Measurements from ENCODE around the gene MED23.
"Not testable (repeated sequence)": the region's sequence is repeated elsewhere in the genome, so short reads cannot be mapped to it uniquely, and the experiment has no call there.

Gene MED23

GRCh38 chr6:131581523-131581922 is 46.5 kb downstream of the MED23 start:
- DNase-seq = no peak

GRCh38 chr6:131575834-131576478 is 52.1 kb downstream of the MED23 start:
- no peak for DNase-seq

- DNase-seq = no peak
These were observed 53.4 kb downstream of the MED23 start for GRCh38 chr6:131574686-131575085.

- DNase-seq = no peak
These were observed 53.9 kb downstream of the MED23 start for GRCh38 chr6:131574133-131574532.

GRCh38 chr6:131572686-131573415 is 55.2 kb downstream of the MED23 start, which contains the start of gene ARG1:
Gene ARG1 (plus strand): TSS chr6:131573226. CDS start chr6:131573283, 57 bp downstream.
- no peak for DNase-seq

GRCh38 chr6:131568726-131569125 is 59.3 kb downstream of the MED23 start:
- DNase-seq = no peak

- no peak for DNase-seq
These were observed 63.0 kb downstream of the MED23 start for GRCh38 chr6:131565056-131565455.

- no peak for DNase-seq
These were observed 65.9 kb downstream of the MED23 start for GRCh38 chr6:131561925-131562707.

GRCh38 chr6:131558922-131559321 is 69.1 kb downstream of the MED23 start:
- DNase-seq = no peak

GRCh38 chr6:131555992-131556391 is 72.0 kb downstream of the MED23 start:
- DNase-seq = no peak

- DNase-seq = no peak
These were observed 75.5 kb downstream of the MED23 start for GRCh38 chr6:131552572-131552971.

- DNase-seq = no peak
These were observed 76.1 kb downstream of the MED23 start for GRCh38 chr6:131551902-131552301.

- no peak for DNase-seq
These were observed 78.2 kb downstream of the MED23 start for GRCh38 chr6:131549811-131550210.

- DNase-seq = no peak
These were observed 79.6 kb downstream of the MED23 start for GRCh38 chr6:131548441-131548840.

- DNase-seq = no peak
These were observed 80.6 kb downstream of the MED23 start for GRCh38 chr6:131547488-131547887.

- DNase-seq = no peak
These were observed 82.7 kb downstream of the MED23 start for GRCh38 chr6:131545317-131545716.

- DNase-seq = not testable (repeated sequence)
These were observed 89.4 kb downstream of the MED23 start for GRCh38 chr6:131538615-131539014.

- DNase-seq = no peak
These were observed 95.4 kb downstream of the MED23 start for GRCh38 chr6:131532580-131533039.

GRCh38 chr6:131531681-131532080 is 96.4 kb downstream of the MED23 start:
- DNase-seq = not testable (repeated sequence)

GRCh38 chr6:131530936-131531335 is 97.1 kb downstream of the MED23 start:
- DNase-seq = not testable (repeated sequence)

- DNase-seq = no peak
These were observed 103.2 kb downstream of the MED23 start for GRCh38 chr6:131524695-131525336.

- DNase-seq = no peak
These were observed 103.9 kb downstream of the MED23 start for GRCh38 chr6:131523988-131524673.
